Astrocyte (in vitro differentiated cells and primary cell): ENCODE data around the gene TMTC1. TPM values are rescaled to one million over a fixed set of nuclear protein-coding genes. Genes with fewer than 3 reads are reported as not detected.

Experiments
- DNase-seq: peaks from one replicate; pipeline ENCODE4 v3.0.0-alpha.2; 2010; ENCODE audit warnings: low read depth
- FAIRE-seq: peaks from 2 replicates; lab custom pipeline; 2011; peaks lifted over from hg19 to GRCh38; lab: Jason Lieb, UNC
- H2AFZ ChIP-seq: 2 replicates; pipeline ENCODE4 v1.6.0; 2012; ENCODE audit warnings: low read depth, low read length, inconsistent platforms
- H3K27ac ChIP-seq: 2 replicates; pipeline ENCODE4 v1.5.1; 2011; ENCODE audit warnings: low read depth, low read length, inconsistent platforms
- H3K27me3 ChIP-seq: 2 replicates; pipeline ENCODE4 v1.6.0; 2011; ENCODE audit warnings: low read length, inconsistent platforms; ENCODE audit not compliant: insufficient read depth
- H3K36me3 ChIP-seq: 2 replicates; pipeline ENCODE4 v1.5.1; 2011; ENCODE audit warnings: low read length, inconsistent platforms; ENCODE audit not compliant: insufficient read depth
- H3K4me1 ChIP-seq: 2 replicates; pipeline ENCODE4 v1.5.1; 2011; ENCODE audit warnings: low read length, inconsistent platforms; ENCODE audit not compliant: insufficient read depth
- H3K4me2 ChIP-seq: 2 replicates; pipeline ENCODE4 v1.6.0; 2012; ENCODE audit warnings: low read length, inconsistent platforms
- H3K4me3 ChIP-seq: 2 replicates; pipeline ENCODE4 v1.5.1; 2011; ENCODE audit warnings: low read depth, mild to moderate bottlenecking, low read length, inconsistent platforms; ENCODE audit not compliant: insufficient read depth
- H3K79me2 ChIP-seq: 2 replicates; pipeline ENCODE4 v1.6.0; 2012; ENCODE audit warnings: mild to moderate bottlenecking, low read length, inconsistent platforms; ENCODE audit not compliant: insufficient read depth
- H3K9ac ChIP-seq: 2 replicates; pipeline ENCODE4 v1.6.0; 2012; ENCODE audit warnings: mild to moderate bottlenecking, low read length, inconsistent platforms
- H3K9me3 ChIP-seq: 2 replicates; pipeline ENCODE4 v1.5.1; 2012; ENCODE audit warnings: low read depth, mild to moderate bottlenecking, low read length, inconsistent platforms; ENCODE audit not compliant: insufficient read depth
- H4K20me1 ChIP-seq: 2 replicates; pipeline ENCODE4 v1.6.0; 2012; ENCODE audit warnings: low read length, inconsistent platforms; ENCODE audit not compliant: insufficient read depth
- H3K27ac Mint-ChIP-seq: one replicate; pipeline ENCODE4 v1.8.0; 2021; ENCODE audit warnings: mild to moderate bottlenecking, mixed read lengths; ENCODE audit not compliant: unreplicated experiment
- H3K27me3 Mint-ChIP-seq: one replicate; pipeline ENCODE4 v1.8.0; 2021; ENCODE audit warnings: low read depth, mixed read lengths; ENCODE audit not compliant: unreplicated experiment
- H3K36me3 Mint-ChIP-seq: one replicate; pipeline ENCODE4 v1.8.0; 2021; ENCODE audit warnings: low read depth, mixed read lengths; ENCODE audit not compliant: unreplicated experiment
- H3K4me1 Mint-ChIP-seq: one replicate; pipeline ENCODE4 v1.8.0; 2021; ENCODE audit warnings: low read depth, mixed read lengths; ENCODE audit not compliant: unreplicated experiment
- H3K4me3 Mint-ChIP-seq: one replicate; pipeline ENCODE4 v1.8.0; 2021; ENCODE audit warnings: mild to moderate bottlenecking, moderate library complexity, mixed read lengths; ENCODE audit not compliant: unreplicated experiment
- H3K9me3 Mint-ChIP-seq: one replicate; pipeline ENCODE4 v1.8.0; 2021; ENCODE audit warnings: mild to moderate bottlenecking, mixed read lengths; ENCODE audit not compliant: unreplicated experiment
- CTCF ChIP-seq: IDR thresholded peaks from 2 replicates; pipeline ENCODE4 v1.5.1; 2011; ENCODE audit warnings: low read depth, mild to moderate bottlenecking, inconsistent platforms, low read length, moderate library complexity; ENCODE audit not compliant: insufficient read depth
- EZH2 ChIP-seq: IDR thresholded peaks from 2 replicates; pipeline ENCODE4 v1.6.1; 2012; ENCODE audit warnings: mild to moderate bottlenecking, low read length, inconsistent platforms; ENCODE audit not compliant: insufficient read depth
- total RNA-seq: library from RNA; stranded (reverse); gene quantifications from 2 replicates; pipeline ENCODE4 v1.2.1, GENCODE V29; 2021

Gene TMTC1
- total RNA-seq, 1 donor from 2014 or later = 4.7 TPM

GRCh38 chr12:29830391-29830790 is 46.6 kb upstream of the TMTC1 start:
- Mint-ChIP-seq H3K4me1 (no peaks in the 10 kb centered on the region), H3K27ac (no peak overlapping the region), H3K36me3 (peaks cover 2% of the 10 kb centered on the region), H3K4me3 (no peak overlapping the region), H3K27me3 (peaks cover 2% of the 10 kb centered on the region), H3K9me3 (peaks cover 8% of the 10 kb centered on the region)
- no peak overlapping the region for H3K27ac ChIP-seq
- no peaks in the 10 kb centered on the region for H3K36me3 ChIP-seq
- no peak overlapping the region for H2AFZ ChIP-seq
- no peak overlapping the region for H3K9ac ChIP-seq
- no peaks in the 10 kb centered on the region for H3K9me3 ChIP-seq
- no peaks in the 10 kb centered on the region for H3K79me2 ChIP-seq
- no peak overlapping the region for H3K4me3 ChIP-seq
- no peaks in the 10 kb centered on the region for H3K4me1 ChIP-seq
- H3K4me2 ChIP-seq = no peak overlapping the region
- no peaks in the 10 kb centered on the region for H4K20me1 ChIP-seq
- no peak for FAIRE-seq
- no peaks in the 10 kb centered on the region for H3K27me3 ChIP-seq
- no peak for DNase-seq
- TF ChIP-seq EZH2 (no peak), CTCF (no peak)

- TF ChIP-seq EZH2 = no peak
- TF ChIP-seq CTCF = no peak
- Mint-ChIP-seq H3K27ac (no peak overlapping the region), H3K27me3 (no peaks in the 10 kb centered on the region), H3K9me3 (peaks cover 2% of the 10 kb centered on the region), H3K36me3 (no peaks in the 10 kb centered on the region), H3K4me3 (no peak overlapping the region), H3K4me1 (no peaks in the 10 kb centered on the region)
- Histone ChIP-seq H3K79me2 (no peaks in the 10 kb centered on the region), H3K4me2 (no peak overlapping the region), H3K27me3 (no peaks in the 10 kb centered on the region), H2AFZ (no peak overlapping the region), H3K4me3 (no peak overlapping the region), H3K9me3 (no peaks in the 10 kb centered on the region), H3K27ac (no peak overlapping the region), H3K9ac (no peak overlapping the region), H3K4me1 (no peaks in the 10 kb centered on the region), H4K20me1 (no peaks in the 10 kb centered on the region), H3K36me3 (no peaks in the 10 kb centered on the region)
- FAIRE-seq = no peak
- DNase-seq = no peak
Measured at GRCh38 chr12:29818916-29819623, 35.3 kb upstream of the TMTC1 start.
